HG03432 (cell line): ENCODE results near the gene CLEC16A.
"Not testable (repeated sequence)": the region's sequence is repeated elsewhere in the genome, so short reads cannot be mapped to it uniquely, and the experiment has no call there.

ENCODE experiments used
- ATAC-seq: cut with Tn5 transposase; IDR thresholded peaks from one replicate; pipeline ENCODE4 v1.9.1; 2021; ENCODE audit warnings: mild to moderate bottlenecking, moderate library complexity; ENCODE audit not compliant: unreplicated experiment

Gene CLEC16A

DNA sequence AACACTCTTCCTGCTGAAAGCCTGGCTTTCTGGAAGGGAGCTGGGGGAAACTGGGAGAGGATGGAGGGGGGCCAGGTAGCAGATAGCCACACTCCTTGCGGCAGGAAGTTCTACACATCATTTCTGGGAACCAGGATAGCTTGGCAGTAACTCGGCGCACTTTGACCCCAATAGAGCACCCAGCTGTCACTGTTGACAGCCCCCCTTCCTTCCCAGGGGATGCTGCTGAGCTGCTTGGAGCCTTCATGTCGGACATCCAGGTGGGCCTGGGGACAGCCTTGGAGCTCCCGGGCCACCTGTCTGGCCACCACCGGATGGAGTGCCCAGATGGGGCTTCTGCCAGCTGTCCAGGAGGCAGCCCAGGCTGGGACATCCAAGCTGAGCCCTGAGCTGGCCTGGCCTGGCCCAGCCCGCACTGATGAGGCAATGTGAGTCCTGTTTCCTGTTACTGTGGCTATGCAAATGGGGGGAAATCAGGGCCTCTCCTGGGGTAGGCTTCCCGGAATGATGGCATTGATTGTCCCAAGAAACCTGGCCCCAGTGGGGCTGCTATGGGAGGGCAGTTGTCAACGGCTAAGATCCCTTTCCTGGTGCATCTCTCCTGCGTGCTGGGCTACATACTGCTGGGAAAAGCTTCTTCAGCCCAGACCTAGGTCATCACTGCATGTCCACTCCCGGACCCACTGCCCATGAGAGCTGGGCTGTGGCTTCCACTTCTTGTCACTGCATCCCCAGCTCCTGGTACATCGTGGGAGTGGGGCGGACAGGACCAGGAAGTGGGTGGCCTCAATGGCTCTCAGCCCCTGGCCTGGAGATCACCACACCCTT is 261.6 kb downstream of the CLEC16A start:
- peak; percentile 33 for ATAC-seq

GRCh38 chr16:11207646-11208045 is 263.3 kb downstream of the CLEC16A start:
- no peak for ATAC-seq

DNA sequence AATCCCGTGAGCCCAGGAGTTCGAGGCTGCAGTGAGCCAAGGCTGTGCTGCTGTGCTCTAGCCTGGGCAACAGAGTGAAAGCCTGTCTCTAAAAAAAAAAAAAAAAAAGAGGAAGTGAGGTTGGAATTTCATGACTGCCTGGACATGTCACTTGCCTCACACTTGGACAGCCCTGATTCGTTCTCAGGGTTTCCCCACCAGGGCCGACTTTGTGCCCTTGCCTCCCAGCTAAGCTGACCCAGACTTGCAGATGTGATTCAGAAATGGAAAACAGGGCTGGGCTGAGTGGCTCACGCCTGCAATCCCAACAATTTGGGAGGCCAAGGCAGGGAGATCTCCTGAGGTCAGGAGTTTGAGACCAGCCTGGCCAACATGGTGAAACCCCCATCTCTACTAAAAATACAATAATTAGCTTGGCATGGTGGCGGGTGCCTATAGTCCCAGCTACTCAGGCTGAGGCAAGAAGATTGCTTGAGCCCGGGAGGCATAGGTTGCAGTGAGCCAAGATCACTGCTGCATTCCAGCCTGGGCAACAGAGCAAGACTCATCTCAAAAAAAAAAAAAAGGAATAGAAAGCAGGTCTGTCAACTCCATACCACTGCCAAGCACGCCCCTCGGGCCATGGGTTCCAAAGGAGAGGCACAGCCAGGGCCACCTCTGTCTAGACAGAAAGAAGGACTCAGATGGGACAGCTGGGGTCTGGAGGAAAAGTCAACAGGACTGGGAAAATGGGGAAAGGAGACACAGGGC is 264.7 kb downstream of the CLEC16A start:
- ATAC-seq = no peak

- ATAC-seq = no peak
Measured at GRCh38 chr16:11210260-11210659, 265.9 kb downstream of the CLEC16A start.

DNA sequence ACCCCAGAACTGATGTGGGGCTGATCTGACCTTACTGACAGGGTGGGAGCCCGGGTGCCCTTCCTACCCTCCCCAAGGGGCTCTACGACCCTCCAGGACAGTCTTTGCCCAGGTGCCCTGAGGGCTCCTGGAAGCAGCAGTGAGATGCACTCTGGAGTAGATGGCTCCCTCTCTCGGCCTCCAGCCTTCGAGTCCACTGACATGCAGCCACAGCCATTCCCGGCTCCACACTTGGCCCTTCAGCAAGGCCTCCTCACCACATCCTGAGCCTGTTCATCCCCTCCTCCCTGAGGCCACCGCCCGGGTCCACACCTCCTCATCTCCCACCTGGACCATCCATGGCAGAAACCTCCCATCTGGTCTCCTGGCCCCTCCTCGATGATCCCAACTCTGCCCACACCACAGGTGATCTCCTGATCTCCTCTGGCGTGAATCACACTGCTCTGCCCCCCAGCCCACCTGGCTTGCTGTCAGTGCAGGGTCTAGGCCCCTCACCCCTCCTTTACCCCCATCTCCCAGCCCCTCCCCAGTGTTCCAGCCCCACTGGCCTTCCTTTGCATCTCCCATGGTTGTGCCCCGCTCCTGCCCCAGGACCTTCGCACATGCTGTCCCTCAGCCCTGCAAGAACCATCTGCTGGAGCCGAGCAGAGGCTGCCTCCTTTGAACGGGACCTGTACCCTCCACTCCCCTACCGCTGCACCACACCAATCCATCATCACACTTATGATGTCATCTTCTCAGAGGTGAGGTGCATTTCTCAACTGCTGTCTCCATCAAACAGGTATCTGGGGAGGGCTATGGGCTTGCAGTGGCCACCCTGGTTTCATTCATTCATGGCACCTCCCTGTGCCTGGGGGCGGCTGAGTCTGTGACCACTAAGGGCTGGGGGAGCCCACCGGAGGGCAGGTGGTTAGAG is 267.0 kb downstream of the CLEC16A start:
- no peak for ATAC-seq

DNA sequence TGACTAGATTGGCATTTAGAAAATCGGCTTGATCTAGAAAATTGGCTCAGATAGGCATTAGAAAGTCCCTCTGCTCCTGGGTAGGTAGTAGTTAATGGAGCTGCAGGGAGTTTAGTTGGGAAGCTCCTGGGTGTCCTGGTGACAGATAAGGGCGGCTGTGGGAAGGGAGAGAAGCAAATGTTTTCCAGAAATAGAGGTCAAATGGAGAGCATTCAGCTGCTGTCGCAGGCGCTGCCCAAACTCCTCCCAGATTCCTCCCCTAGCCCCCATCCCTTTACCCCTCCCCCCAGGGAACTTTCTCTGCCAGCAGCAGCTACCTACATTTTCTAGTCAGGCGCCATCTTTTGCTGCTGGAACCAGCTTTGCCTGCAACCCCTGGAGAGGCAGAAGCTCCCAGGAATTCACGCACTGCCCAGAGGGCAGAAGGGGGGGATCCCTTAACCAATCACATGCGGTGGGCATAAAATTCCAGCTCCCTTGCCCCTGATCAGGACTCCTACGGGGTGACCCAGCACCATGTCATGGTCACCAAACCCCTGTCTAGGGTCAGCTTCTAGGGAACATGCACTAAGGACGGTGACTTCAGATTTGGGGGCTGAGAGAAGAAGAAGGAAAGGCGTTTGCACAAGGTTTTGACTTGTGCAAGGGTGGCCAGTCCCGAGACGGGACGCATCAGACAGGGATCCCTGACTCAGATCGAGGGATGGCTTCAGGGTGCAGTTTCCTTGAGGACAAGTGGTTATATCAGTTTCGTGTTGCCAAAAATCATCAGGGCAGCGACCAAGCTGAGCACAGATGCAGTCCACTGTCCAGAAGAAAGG is 267.8 kb downstream of the CLEC16A start:
- no peak for ATAC-seq

DNA sequence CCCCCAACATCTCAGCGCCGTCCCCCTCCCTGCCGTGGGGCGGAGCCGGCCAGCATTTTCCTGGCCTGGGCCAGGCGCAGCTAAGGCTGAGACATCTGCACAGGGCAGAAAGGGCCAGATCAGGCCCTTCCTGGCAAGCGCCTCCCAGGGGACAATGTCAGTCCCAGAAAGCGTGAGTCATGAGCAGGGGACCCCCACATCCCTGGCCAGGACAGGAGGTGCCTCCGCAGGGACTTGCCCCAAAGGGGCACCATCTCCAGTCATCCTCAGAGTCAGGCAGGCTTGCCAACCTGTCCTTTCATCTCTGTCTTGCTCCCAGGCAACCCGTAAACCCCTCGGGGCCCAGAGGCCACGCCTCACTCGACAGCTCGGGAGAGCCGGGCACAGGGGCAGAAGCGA is 268.4 kb downstream of the CLEC16A start:
- peak; percentile 61 for ATAC-seq

DNA sequence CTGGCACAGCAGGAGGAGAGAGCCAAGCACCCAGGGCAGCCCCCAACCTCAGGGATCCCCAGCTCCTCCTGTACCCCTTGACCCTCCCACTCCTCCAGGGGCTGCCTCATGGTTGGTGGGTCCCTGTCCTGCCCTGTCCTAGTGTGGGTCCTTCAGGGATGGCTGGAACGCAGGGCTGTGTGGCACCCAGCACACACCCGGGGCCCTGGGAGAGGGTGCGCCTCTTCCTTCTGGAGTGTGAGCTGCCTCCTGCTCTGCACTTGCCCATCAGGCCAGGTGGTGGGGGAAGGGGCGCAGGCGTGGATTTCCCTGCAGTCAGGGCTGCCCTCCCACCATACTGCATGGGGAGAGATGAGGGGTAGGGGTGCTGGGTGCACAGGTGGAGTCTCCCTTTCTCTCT is 269.0 kb downstream of the CLEC16A start:
- no peak for ATAC-seq

- no peak for ATAC-seq
Measured at GRCh38 chr16:11213799-11214198, 269.4 kb downstream of the CLEC16A start.

DNA sequence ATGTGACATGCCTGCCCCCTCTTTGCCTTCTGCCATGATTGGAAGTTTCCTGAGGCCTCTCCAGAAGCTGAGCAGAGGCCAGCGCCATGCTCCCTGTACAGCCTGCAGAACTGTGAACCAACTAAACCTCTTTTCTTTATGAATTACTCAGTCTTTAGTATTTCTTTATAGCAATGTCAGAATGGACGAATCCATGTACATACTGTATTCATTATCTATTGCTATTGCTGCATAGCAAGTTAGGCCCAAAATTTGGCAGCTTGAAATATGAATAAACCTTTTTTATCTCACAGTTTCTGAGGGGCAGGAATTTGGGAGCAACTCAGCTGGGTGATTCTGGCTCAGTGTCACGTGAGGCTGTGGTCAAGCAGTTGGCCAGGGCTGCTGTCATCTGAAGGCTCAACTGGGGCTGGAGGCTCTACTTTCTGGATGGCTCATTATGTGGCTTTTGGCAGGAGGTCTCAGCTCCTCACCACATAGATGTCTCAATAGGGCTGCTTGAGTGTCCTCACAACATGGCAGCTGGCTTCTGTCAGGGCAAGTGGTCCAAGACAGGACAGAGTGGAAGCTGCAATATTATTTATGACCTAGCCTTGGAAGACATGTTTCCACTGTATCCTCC is 271.7 kb downstream of the CLEC16A start:
- ATAC-seq = no peak

DNA sequence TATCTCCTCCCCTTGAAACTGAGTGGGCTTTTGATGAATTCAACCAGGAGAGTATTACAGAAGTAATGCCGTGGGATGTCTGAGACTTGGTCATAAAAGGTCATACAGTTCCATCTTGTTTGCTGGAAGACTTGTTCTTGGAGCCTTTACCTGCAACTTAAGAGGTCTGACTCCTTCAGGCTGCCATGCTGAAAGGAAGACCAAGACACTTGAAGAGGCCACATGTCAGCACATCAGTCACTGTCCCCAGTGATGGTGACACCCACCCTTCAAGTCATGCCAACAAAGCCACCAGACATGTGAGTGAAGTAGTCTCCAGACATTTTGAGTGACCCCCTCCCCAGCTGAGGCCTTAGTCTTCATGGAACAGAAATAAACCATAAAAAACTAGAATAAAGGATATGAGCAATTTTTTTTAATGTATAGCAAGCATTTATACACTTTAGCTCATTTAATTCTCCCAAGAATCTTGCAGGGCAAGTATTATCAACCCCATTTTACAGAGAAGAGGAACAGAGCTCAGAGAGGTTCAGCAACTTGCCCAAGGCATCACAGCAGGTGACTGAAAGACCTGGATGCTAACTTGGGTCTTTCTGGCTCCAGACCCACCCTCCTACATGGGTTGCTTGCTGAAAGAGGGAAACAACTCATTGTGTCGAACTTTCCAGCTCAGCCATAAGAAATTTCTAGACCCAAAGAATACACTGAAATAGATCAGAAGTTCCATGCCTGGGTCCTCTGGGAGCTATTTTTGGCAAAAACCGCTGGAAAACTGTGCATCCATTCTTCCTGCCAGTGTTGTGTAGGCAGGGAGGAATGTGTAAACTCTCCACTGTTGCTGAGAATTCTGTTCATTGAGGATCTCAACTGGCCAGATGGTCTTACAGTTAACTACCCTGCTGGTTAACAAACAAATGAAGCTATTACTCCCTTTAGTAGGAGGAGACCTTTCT is 273.6 kb downstream of the CLEC16A start:
- no peak for ATAC-seq

DNA sequence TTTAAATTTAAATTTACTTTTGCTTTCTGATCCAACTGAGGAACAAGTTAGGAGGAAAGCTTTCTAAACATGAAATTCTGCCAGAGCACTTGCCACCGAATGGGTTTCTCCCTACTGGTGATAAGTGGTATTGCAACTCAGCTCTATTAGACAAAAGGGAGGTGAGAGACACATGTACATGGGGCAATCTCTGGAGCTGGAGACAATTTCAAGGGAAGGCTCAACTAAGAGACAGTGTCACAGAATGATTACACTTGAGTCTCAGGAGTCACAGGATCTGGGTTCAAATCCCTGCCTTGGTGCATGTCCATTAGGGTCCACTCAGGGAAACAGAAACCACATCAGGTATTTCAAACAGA is 274.2 kb downstream of the CLEC16A start:
- no peak for ATAC-seq

DNA sequence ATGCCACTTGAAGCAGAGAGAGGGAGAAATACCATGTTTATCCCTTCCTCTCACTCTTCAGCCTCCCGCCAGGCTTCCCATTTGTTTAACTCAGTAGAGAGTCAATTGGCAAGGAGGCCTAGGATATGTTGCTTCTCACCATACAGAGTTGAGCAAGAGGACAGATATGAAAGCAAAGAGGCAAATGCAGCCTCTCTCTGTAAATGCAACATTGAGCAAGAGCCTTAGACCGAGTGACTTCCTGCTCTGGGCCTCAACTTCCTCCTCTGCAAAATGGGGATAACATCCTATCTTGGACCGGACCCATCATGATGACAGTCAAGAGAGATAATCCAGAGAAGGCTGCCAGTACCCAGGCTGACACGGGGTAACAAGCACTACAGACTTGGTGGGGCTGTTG is 274.8 kb downstream of the CLEC16A start:
- ATAC-seq = no peak

GRCh38 chr16:11220507-11220906 is 276.1 kb downstream of the CLEC16A start:
- ATAC-seq = not testable (repeated sequence)

- ATAC-seq = peak; percentile 40
Measured at GRCh38 chr16:11224096-11224893, 279.9 kb downstream of the CLEC16A start.

GRCh38 chr16:11224894-11225676 is 280.7 kb downstream of the CLEC16A start:
- ATAC-seq = peak; percentile 88
